HG02973 (cell line): ENCODE data around the gene USP17L27.
"Not testable (repeated sequence)": the region's sequence is repeated elsewhere in the genome, so short reads cannot be mapped to it uniquely, and the experiment has no call there.

Source experiments
- ATAC-seq: cut with Tn5 transposase; IDR thresholded peaks from one replicate; pipeline ENCODE4 v1.9.1; 2021; ENCODE audit warnings: moderate library complexity; ENCODE audit not compliant: unreplicated experiment

Gene USP17L27, protein sequence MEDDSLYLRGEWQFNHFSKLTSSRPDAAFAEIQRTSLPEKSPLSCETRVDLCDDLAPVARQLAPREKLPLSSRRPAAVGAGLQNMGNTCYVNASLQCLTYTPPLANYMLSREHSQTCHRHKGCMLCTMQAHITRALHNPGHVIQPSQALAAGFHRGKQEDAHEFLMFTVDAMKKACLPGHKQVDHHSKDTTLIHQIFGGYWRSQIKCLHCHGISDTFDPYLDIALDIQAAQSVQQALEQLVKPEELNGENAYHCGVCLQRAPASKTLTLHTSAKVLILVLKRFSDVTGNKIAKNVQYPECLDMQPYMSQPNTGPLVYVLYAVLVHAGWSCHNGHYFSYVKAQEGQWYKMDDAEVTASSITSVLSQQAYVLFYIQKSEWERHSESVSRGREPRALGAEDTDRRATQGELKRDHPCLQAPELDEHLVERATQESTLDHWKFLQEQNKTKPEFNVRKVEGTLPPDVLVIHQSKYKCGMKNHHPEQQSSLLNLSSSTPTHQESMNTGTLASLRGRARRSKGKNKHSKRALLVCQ

DNA sequence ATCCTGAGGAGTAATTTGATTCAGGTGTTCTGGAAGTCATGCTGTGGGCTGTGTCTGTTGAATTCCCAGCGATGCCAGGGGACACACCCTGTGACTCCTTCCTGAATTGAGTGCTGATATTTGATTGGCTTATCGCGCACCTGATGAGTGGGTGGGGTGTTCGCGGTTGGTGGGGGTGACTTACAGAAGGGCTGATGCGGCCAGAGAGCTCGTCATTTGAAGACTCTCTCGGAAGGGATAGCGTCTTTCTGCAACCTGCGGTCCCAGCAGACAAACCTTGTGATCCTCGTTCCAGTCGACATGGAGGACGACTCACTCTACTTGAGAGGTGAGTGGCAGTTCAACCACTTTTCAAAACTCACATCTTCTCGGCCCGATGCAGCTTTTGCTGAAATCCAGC, at the start of gene USP17L27:
Gene USP17L27, plus strand, starts transcription at position 301 of the 400 bp plus-strand sequence. Its CDS starts 0 bp downstream, at position 301.
- not testable (repeated sequence) for ATAC-seq

DNA sequence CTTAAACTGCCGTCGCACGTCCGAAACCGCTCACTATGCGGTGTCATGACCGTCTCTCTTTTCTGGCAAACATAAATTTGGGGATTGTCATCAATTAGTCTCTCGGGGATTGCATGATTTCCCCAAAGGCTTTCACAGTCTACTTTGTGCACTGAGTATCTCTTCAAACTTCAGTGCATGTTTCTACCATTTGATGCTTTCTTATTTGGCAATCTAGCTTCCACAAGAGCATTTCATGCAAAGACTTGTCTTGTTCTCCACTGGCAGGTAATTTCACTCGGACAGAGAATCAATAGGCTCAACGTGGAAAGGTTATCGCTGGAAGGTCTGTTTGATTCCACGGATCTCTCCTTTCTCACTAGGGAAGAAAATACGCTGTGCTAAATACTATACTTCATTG, 19.8 kb upstream of the USP17L27 start:
- not testable (repeated sequence) for ATAC-seq

DNA sequence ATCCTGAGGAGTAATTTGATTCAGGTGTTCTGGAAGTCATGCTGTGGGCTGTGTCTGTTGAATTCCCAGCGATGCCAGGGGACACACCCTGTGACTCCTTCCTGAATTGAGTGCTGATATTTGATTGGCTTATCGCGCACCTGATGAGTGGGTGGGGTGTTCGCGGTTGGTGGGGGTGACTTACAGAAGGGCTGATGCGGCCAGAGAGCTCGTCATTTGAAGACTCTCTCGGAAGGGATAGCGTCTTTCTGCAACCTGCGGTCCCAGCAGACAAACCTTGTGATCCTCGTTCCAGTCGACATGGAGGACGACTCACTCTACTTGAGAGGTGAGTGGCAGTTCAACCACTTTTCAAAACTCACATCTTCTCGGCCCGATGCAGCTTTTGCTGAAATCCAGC, 19.1 kb upstream of the USP17L27 start, which contains the start of gene USP17L24:
Gene USP17L24, plus strand, starts transcription at position 301 of the 400 bp plus-strand sequence. Its CDS starts 0 bp downstream, at position 301.
- ATAC-seq: not testable (repeated sequence)

DNA sequence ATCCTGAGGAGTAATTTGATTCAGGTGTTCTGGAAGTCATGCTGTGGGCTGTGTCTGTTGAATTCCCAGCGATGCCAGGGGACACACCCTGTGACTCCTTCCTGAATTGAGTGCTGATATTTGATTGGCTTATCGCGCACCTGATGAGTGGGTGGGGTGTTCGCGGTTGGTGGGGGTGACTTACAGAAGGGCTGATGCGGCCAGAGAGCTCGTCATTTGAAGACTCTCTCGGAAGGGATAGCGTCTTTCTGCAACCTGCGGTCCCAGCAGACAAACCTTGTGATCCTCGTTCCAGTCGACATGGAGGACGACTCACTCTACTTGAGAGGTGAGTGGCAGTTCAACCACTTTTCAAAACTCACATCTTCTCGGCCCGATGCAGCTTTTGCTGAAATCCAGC, 14.3 kb upstream of the USP17L27 start, which contains the start of gene USP17L25:
Gene USP17L25, plus strand, starts transcription at position 301 of the 400 bp plus-strand sequence. Its CDS starts 0 bp downstream, at position 301.
- ATAC-seq: not testable (repeated sequence)

DNA sequence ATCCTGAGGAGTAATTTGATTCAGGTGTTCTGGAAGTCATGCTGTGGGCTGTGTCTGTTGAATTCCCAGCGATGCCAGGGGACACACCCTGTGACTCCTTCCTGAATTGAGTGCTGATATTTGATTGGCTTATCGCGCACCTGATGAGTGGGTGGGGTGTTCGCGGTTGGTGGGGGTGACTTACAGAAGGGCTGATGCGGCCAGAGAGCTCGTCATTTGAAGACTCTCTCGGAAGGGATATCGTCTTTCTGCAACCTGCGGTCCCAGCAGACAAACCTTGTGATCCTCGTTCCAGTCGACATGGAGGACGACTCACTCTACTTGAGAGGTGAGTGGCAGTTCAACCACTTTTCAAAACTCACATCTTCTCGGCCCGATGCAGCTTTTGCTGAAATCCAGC, 9.6 kb upstream of the USP17L27 start, which contains the start of gene USP17L26:
Gene USP17L26, plus strand, starts transcription at position 301 of the 400 bp plus-strand sequence. Its CDS starts 0 bp downstream, at position 301.
- ATAC-seq: not testable (repeated sequence)

DNA sequence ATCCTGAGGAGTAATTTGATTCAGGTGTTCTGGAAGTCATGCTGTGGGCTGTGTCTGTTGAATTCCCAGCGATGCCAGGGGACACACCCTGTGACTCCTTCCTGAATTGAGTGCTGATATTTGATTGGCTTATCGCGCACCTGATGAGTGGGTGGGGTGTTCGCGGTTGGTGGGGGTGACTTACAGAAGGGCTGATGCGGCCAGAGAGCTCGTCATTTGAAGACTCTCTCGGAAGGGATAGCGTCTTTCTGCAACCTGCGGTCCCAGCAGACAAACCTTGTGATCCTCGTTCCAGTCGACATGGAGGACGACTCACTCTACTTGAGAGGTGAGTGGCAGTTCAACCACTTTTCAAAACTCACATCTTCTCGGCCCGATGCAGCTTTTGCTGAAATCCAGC, 4.8 kb upstream of the USP17L27 start, which contains the start of gene USP17L5:
Gene USP17L5, plus strand, starts transcription at position 301 of the 400 bp plus-strand sequence. Its CDS starts 0 bp downstream, at position 301.
- not testable (repeated sequence) for ATAC-seq

GRCh38 chr4:9348593-9348992, 4.6 kb downstream of the USP17L27 start, which contains the start of gene USP17L28:
USP17L28 (plus strand) TSS chr4:9348893; CDS start chr4:9348893, 0 bp downstream.
- not testable (repeated sequence) for ATAC-seq

DNA sequence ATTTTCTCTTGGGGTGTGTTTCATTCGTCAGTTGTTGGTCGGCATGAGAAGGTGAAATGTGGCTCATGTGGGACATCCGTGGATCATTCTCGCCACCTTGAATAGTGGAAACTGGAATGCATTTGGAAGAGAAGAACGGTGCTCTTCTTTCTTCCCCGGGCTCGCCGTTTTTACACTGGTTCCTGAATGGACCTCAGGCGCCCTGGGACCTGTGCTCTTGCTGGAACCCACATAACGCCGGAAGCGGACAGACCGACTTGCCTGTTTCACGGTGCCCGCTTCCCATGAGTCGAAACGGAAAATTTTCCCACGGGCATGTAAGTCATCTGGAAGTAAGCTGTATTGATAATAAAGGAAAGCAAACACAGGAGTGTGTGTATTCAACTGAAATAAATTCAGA, 6.9 kb downstream of the USP17L27 start:
- not testable (repeated sequence) for ATAC-seq

- not testable (repeated sequence) for ATAC-seq
Measured at GRCh38 chr4:9353338-9353737, 9.4 kb downstream of the USP17L27 start, which contains the start of gene USP17L29. USP17L29 (plus strand) TSS chr4:9353638; CDS start chr4:9353638, 0 bp downstream.

GRCh38 chr4:9362829-9363228, 18.9 kb downstream of the USP17L27 start, which contains the start of gene USP17L30:
USP17L30 (plus strand) TSS chr4:9363129; CDS start chr4:9363129, 0 bp downstream.
- not testable (repeated sequence) for ATAC-seq

GRCh38 chr4:9379881-9380280, 35.9 kb downstream of the USP17L27 start:
- not testable (repeated sequence) for ATAC-seq

DNA sequence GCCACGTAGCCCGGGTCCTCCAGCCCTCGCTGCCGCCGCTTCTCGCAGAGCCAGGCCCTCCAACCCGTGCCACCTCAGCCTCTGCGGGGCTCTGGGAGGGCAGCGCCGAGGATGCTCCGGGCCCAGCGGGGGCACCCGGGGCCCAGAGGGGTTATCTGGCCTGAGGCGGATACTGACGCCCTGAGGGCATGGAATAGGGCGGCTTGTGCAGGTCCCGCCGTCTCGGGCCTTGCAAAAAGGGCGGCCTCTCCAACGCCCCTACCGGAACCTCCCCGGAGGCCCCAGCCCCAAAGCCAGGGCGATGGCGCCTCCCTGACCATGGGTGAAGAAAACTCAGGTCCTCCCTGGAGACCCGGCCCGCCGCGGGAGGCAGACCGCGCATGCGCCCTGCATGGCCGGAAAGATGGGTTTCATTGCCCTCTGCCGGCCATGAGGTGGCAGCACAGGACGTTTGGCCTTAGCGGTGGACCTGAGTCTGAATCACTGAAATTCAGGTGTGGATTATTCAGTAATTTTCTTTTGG, 37.1 kb downstream of the USP17L27 start:
- not testable (repeated sequence) for ATAC-seq

DNA sequence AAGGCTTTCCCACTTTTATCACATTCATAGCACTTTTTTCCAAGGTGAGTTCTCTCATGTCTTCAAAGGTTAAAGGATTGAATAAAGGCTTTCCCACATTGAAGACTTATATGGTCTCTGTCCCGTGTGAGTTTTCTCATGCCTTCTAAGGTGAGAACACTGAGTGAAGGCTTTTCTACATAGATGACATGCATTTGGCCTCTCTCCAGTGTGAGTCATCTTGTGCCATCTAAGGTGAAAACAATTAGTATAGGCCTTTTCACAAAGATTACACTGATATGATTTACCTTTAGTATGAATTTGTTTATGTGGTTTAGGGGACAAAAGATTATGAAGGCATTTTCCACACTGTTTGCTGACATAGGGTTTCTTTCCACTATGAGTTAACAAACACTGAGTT, 40.2 kb downstream of the USP17L27 start:
- no peak for ATAC-seq

DNA sequence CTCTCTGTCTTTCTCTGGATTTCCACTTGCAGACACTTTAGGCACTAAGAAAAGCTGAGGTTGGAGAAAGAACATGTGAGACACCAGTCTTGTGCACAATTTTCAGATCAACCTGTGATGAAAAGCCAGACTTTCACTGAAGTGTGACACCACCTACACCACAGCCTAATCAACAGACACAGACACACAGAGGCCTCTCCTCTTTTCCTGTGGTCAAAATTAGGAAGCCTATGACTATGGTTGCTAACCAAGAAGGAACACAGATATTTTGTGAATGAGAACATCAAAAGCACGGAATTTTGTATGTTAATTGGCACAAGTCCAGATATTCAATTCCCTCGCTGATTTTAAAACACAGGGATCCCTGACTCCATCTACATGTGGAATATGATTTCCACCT, 45.1 kb downstream of the USP17L27 start:
- not testable (repeated sequence) for ATAC-seq
